Activated CD8-positive, alpha-beta memory T cell treated with anti-CD3 and anti-CD28 coated beads for 48 hours (primary cell): ENCODE results near the gene GHSR.

Source experiments
- DNase-seq, 3 experiments: peaks; one replicate each; pipeline ENCODE4 v3.0.0-alpha.2; 2020; ENCODE audit warnings: low read depth in 2 of 3, low spot score in 2 of 3

GHSR gene

GRCh38 chr3:172447611-172448579, at the start of gene GHSR:
Gene GHSR (minus strand): TSS chr3:172448456. CDS start chr3:172448413, 43 bp downstream.
- no peak for DNase-seq

GRCh38 chr3:172490198-172490669, 42.0 kb upstream of the GHSR start:
- DNase-seq = peak; percentile 14 to 43 (median 41)

GRCh38 chr3:172478116-172478515, 29.9 kb upstream of the GHSR start:
- no peak for DNase-seq

GRCh38 chr3:172476347-172476746, 28.1 kb upstream of the GHSR start:
- no peak for DNase-seq

GRCh38 chr3:172475703-172476102, 27.4 kb upstream of the GHSR start:
- no peak for DNase-seq

GRCh38 chr3:172471903-172472302, 23.6 kb upstream of the GHSR start:
- DNase-seq = no peak

GRCh38 chr3:172470588-172470987, 22.3 kb upstream of the GHSR start:
- no peak for DNase-seq

- DNase-seq = no peak
These were observed 19.0 kb upstream of the GHSR start for GRCh38 chr3:172467170-172467824.

GRCh38 chr3:172466553-172467130, 18.4 kb upstream of the GHSR start:
- no peak for DNase-seq

GRCh38 chr3:172465281-172465680, 17.0 kb upstream of the GHSR start:
- no peak for DNase-seq

GRCh38 chr3:172464306-172464705, 16.1 kb upstream of the GHSR start:
- DNase-seq = no peak

GRCh38 chr3:172461530-172462138, 13.4 kb upstream of the GHSR start:
- DNase-seq = no peak

GRCh38 chr3:172456404-172456803, 8.1 kb upstream of the GHSR start:
- no peak for DNase-seq

GRCh38 chr3:172454180-172454579, 5.9 kb upstream of the GHSR start:
- no peak for DNase-seq

GRCh38 chr3:172449466-172450149, 1.4 kb upstream of the GHSR start:
- DNase-seq = no peak

GRCh38 chr3:172448661-172449465, 607 bp upstream of the GHSR start:
- no peak for DNase-seq

- DNase-seq = no peak
These were observed 2.1 kb downstream of the GHSR start for GRCh38 chr3:172446198-172446597.

- DNase-seq = no peak
These were observed 3.4 kb downstream of the GHSR start for GRCh38 chr3:172444821-172445220.

- no peak for DNase-seq
These were observed 5.7 kb downstream of the GHSR start for GRCh38 chr3:172442606-172443005.

GRCh38 chr3:172441581-172441980, 6.7 kb downstream of the GHSR start:
- DNase-seq = no peak
